Stimulated activated CD4-positive, alpha-beta T cell treated with anti-CD3 and anti-CD28 coated beads, TNF-alpha, amount 100 ng/mL, for 4 hours (primary cell): ENCODE data around the gene HECA.
"Not testable (repeated sequence)": the region's sequence is repeated elsewhere in the genome, so short reads cannot be mapped to it uniquely, and the experiment has no call there.

Experiments
- DNase-seq, 3 experiments: peaks; one replicate each; pipeline ENCODE4 v3.0.0-alpha.2; 2020; ENCODE audit warnings: low read depth in 3 of 3

The HECA gene

DNA sequence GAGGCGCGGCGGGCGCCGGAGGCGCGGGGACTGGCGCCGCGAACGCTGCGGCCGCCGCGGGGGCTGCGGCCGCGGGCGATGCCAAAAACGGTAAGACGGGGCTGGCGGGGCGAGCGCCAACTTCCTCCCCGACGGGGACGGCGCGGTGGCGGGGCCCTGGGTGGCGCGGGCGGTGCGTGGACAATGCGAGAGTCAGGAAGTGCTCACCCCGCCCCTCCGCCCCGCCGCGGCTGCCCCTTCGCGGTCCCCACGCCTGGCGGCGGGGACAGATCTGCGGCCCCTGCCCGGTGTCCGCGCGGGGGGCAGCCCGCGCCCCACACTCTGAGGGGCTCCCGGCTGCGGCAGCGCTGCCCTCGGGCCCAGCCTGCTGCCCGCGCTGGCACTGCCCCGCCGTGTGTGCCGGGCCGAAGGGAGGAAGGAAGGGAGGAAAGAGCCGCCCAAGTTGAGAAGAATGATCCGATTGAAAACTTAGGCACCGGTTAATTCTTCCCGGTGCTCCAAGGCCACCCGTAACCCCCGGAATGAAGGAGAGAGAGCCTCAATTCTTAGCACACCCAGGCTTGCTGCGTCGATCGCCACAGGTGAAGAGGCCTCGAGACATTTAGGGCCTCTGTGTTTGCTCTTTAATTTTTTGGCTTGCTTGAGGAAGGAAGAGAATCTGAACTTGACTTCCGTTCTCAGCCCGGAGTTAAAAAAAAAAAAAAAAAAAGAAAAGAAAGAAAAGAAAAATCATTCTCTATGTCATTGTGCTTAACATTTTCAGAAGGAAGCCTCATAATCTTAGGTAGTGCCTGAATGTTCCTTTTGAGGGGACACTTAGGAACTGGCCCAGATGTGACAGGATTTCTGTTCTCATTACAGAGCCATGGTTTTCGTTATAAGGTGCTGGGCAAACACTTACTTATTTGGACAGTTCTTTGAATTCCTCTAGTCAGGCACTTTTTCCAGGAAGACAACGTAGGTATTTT is 982 bp downstream of the HECA start:
- peak in 1 of 3 experiments; percentile 53 for DNase-seq

- no peak for DNase-seq
Observed at GRCh38 chr6:139137706-139138105, 2.8 kb downstream of the HECA start.

- not testable (repeated sequence) for DNase-seq
Observed at GRCh38 chr6:139140854-139141253, 6.0 kb downstream of the HECA start.

DNA sequence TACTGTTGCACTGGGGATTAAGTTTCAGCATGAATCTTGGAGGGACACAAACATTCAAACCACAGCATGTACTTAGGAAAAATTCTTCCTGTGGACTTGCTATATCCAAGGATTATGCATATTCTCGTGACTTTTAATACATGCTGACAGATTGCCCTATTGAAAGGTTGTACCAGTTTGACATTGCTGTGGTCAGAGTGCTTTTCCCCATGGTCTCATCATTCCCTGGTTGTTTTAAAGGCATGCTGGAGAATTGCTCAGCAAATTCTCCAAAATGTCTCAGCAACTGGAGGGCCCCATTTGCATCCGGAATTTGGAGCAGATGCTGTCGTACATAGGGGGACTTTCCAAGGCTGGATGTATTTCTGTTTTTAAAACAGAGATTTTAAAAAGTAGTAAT is 7.4 kb downstream of the HECA start:
- no peak for DNase-seq

DNA sequence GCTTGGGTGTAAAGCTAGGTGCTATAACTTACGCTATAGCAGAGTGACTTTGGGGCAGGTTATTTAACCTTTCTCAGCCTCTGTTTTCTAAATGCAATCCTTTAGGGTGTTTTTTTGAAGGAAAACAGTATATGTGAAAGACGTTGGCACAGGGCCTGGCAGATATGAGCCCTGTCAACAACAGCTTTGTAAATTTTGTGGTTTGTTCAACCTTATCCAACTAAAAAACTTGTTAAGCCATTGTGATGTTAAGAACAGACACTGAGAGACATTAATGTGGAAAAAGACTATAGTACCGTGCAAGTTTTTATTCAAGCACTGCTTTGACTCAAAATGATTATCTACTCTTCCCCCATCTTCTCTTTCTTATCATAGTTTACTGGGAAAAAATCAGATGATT is 8.2 kb downstream of the HECA start:
- no peak for DNase-seq

- DNase-seq = no peak
Observed at GRCh38 chr6:139144490-139145085, 9.7 kb downstream of the HECA start.

DNA sequence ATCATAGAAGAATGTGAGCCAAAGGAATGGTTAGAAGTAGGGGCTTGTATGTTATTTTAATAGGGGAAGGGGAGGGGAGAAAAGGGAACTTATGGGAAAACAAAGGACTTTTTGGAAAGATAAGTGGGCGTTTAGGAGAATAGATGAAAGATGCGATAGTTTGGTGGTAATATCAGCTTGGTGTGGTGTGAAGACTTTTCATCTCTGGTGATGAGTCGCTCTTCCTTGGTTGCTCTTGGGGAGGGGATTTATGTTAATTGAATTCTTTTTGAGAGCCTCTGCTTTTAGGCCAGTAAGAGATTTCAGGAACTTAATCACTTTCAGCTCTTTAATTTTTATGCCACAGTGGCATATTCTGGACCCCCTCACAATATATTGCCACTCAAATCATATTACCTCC is 10.8 kb downstream of the HECA start:
- no peak for DNase-seq

DNA sequence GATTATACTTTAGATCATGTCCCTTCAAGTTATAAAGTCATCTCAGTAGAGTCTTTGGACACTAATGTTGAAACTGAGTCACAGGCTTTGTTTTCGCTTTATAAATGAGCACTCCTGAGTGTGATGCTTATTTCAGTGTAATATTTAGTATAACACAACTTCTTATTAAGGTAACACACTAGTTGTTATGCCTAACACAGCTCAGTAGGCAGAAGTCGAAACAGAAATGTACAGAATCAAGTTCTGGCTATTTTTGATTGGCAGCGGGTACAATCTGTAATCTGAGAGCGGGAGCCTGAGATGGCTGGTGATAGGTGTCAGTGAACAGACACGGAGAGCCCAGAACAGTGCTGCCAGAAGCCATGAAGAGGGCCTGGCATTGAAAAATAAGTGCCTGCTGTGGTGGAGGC is 11.4 kb downstream of the HECA start:
- no peak for DNase-seq

GRCh38 chr6:139147628-139148027 is 12.7 kb downstream of the HECA start:
- no peak for DNase-seq

DNA sequence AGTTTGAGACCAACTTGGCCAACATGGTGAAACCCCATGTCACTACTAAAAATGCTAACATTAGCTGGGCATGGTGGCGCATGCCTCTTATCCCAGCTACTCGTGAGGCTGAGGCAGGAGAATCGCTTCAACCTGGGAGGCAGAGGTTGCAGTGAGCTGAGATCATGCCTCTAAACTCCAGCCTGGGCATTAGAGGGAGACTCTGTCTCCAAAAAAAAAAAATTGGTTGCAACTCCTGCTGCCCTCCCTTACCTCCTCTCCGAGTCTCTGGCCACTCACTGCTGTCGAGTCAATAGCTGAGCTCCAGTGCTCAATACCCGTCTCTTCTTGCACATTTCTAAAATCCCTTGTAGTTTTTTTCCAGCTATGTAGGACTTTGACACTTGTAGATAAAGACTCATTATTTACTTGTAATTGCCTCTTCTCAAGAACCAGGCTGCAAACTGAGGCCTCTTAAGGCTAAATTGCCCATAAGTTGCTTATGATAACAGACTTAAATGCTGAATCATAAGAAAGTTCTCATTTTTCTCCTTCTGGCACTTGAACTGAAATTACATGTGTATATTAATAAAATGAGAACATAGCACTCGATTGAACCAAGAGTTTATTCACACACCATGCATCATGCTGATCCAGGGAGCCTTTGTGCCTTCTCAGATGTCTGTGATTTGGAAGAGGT is 13.8 kb downstream of the HECA start:
- no peak for DNase-seq

DNA sequence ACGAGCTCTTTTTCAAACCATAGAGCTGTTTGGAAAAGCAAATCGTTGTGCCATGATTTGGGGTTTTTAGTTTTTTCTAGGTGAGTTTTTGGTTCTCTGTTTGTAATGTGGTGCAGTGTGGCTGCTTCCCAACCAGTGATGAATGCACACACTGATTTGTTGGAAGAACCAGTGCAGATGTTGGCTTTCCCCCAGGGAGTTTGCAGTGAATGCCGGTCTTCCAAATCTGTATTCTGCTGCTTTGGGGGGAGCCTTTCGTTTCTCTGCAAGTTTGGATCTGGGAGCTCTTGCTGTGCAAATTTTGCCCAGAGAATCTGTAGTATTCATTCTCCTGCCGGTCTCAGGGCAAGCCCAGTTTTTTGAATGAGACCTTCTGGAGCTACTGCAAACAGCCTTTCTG is 14.5 kb downstream of the HECA start:
- DNase-seq = no peak

DNA sequence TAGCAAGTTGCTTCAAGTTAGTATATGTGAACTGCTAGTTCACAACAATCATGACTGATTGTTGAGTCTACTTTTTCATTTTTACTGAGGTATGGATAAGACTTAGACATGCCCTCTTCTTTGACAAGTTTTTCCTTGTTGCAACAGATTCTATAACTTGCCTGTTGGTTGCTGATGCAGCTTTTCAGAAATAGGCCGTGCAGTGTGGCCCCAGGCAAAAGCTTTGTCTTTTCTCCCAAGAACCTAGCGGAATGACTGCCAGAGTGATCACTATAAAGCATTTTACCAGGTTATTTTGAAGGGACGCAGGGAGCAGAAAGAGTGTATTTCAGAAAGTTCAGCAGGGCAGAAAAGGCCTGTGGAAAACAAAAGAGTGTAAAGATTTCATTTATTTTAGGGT is 16.0 kb downstream of the HECA start:
- DNase-seq = no peak

- no peak for DNase-seq
Observed at GRCh38 chr6:139151425-139152087, 16.7 kb downstream of the HECA start.

DNA sequence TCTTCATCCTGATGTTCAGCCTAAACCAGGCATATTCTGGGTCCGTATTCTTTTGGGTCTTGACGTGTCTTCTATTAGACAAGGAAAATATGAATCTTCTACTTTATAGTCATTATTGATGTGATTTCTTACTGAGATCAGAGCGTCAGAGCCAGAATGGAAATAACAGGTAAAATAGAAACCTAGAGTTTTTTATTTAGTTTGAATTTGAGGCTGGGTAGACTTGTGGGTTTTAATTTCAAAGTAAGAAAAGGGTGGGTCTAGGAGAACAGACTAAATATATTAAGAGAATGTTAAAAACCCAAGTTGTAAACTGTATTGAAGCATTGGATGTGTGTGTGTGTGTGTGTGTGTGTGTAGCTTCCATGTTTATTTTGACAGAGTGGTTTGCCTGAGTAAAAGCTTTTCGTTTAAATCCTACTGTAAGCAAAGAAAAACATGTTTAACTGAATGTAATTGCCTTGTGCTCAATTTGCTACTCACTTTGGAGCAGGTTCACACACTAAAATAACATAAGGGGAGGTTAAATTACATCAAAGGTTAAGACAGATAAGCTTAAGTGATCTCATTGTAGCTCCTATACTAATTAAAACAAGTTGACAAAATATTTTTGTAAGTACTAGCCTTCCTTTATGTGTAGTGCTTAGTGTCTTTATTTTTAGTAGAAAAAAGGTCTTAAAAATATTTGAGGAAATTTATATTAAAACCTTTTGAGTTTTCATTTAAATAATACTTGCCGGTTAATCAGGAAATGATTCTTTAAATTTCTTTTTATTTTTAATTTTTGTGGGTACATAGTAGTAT is 17.4 kb downstream of the HECA start:
- no peak for DNase-seq

DNA sequence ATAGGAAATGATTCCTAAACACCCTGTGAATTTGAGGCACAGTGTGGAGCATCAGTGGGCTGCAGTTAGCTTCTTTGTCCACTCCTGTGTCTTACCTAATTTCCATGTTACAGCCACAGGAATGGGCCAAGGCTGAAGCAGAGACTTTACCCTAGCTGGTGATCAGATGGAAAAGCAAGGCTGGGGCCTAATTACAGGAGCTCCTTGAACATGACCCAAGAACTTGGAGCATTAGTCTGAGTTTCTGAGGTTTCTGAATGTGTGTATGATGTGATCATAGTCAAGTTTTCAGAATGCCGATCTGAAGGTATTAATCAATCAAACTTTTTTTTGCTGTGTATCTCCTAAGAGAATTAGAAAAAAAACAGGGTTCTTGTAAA is 18.0 kb downstream of the HECA start:
- no peak for DNase-seq

DNA sequence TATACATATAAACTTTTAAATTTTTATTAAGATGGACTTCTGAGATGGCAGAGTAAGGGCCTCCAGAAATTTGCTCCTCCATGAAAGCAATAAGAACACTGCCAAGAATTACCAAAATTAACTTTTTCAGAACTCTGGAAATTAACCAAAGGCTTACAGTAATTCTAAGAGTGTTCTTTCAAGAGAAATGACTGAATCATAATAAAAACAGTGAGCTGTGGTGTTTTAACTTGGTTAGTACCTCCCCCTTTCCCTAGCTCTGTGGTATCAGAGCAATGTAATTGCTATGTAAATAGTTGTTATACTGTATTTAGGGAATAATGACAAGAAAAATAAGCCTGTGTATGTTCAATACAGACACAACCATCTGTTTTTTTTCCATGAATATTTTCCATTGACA is 19.0 kb downstream of the HECA start:
- DNase-seq = no peak

- DNase-seq = no peak
Observed at GRCh38 chr6:139154881-139155547, 20.1 kb downstream of the HECA start.

- no peak for DNase-seq
Observed at GRCh38 chr6:139156102-139156501, 21.2 kb downstream of the HECA start.

- DNase-seq = no peak
Observed at GRCh38 chr6:139156551-139156950, 21.7 kb downstream of the HECA start.

- DNase-seq = not testable (repeated sequence)
Observed at GRCh38 chr6:139157086-139157485, 22.2 kb downstream of the HECA start.

DNA sequence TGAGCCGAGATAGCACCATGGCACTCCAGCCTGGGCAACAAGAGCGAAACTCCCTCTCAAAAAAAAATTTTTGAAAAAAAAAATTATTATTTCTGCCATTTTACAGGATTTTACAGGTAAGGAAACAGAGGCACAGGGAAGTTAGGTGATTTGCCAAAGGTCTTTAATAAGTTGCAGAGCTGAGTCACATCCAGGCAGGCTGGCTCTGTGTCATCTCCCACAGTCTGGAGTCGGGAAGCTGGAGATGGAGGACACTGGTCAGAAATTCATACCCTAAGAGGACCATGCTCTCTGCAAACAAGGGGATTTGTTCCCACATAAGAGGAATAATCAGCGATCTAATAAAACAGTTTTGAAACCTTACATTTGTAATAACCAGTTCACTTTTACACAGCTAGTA is 24.1 kb downstream of the HECA start:
- no peak for DNase-seq
